Endothelial cell (in vitro differentiated cells): ENCODE measurements around the gene PEMT. TPM values are rescaled to one million over a fixed set of nuclear protein-coding genes. Genes with fewer than 3 reads are reported as not detected.

ENCODE experiments used
- DNase-seq: peaks from one replicate; pipeline ENCODE4 v3.0.0; 2021; ENCODE audit warnings: low spot score
- H3K27ac Mint-ChIP-seq: one replicate; pipeline ENCODE4 v1.8.0; 2021; ENCODE audit warnings: mixed read lengths, inconsistent platforms; ENCODE audit not compliant: unreplicated experiment
- H3K27me3 Mint-ChIP-seq: one replicate; pipeline ENCODE4 v1.8.0; 2021; ENCODE audit warnings: mild to moderate bottlenecking, moderate library complexity, mixed read lengths, inconsistent platforms; ENCODE audit not compliant: unreplicated experiment
- H3K36me3 Mint-ChIP-seq: one replicate; pipeline ENCODE4 v1.8.0; 2021; ENCODE audit warnings: mild to moderate bottlenecking, low read depth, mixed read lengths, inconsistent platforms; ENCODE audit not compliant: unreplicated experiment
- H3K4me1 Mint-ChIP-seq: one replicate; pipeline ENCODE4 v1.8.0; 2021; ENCODE audit warnings: mild to moderate bottlenecking, mixed read lengths, inconsistent platforms; ENCODE audit not compliant: unreplicated experiment
- H3K4me3 Mint-ChIP-seq: one replicate; pipeline ENCODE4 v1.8.0; 2021; ENCODE audit warnings: mild to moderate bottlenecking, mixed read lengths, inconsistent platforms; ENCODE audit not compliant: unreplicated experiment
- H3K9me3 Mint-ChIP-seq: one replicate; pipeline ENCODE4 v1.8.0; 2021; ENCODE audit warnings: mixed read lengths, inconsistent platforms; ENCODE audit not compliant: unreplicated experiment
- total RNA-seq: library from RNA; stranded (reverse); fragmentation: NEBNext Ultra II Directional; extraction: Animal tissue kit (Norgen Biotek cat#: 25700); gene quantifications from one replicate; pipeline ENCODE4 v1.2.1, GENCODE V29; 2021; ENCODE audit not compliant: unreplicated experiment
- TF ChIP-seq, protein P1 (sequence below): fragments of 200-600 bp; sonication (generic); IDR thresholded peaks from one replicate; pipeline ENCODE4 v1.5.0; 2021; ENCODE audit warnings: antibody characterized with exemption; ENCODE audit not compliant: unreplicated experiment

PEMT gene
- total RNA-seq, 1 donor from 2014 or later = 29.7 TPM

- no peak overlapping the region for H3K4me3 Mint-ChIP-seq
- no peaks in the 10 kb centered on the region for H3K36me3 Mint-ChIP-seq
- TF ChIP-seq, protein P1, sequence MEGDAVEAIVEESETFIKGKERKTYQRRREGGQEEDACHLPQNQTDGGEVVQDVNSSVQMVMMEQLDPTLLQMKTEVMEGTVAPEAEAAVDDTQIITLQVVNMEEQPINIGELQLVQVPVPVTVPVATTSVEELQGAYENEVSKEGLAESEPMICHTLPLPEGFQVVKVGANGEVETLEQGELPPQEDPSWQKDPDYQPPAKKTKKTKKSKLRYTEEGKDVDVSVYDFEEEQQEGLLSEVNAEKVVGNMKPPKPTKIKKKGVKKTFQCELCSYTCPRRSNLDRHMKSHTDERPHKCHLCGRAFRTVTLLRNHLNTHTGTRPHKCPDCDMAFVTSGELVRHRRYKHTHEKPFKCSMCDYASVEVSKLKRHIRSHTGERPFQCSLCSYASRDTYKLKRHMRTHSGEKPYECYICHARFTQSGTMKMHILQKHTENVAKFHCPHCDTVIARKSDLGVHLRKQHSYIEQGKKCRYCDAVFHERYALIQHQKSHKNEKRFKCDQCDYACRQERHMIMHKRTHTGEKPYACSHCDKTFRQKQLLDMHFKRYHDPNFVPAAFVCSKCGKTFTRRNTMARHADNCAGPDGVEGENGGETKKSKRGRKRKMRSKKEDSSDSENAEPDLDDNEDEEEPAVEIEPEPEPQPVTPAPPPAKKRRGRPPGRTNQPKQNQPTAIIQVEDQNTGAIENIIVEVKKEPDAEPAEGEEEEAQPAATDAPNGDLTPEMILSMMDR = no peak
- no peaks in the 10 kb centered on the region for H3K4me1 Mint-ChIP-seq
- DNase-seq = no peak
- peaks cover 20% of the 10 kb centered on the region for H3K27me3 Mint-ChIP-seq
- no peak overlapping the region for H3K27ac Mint-ChIP-seq
- H3K9me3 Mint-ChIP-seq = no peaks in the 10 kb centered on the region
Observed at GRCh38 chr17:17514993-17515933, 76.2 kb downstream of the PEMT start.

DNA sequence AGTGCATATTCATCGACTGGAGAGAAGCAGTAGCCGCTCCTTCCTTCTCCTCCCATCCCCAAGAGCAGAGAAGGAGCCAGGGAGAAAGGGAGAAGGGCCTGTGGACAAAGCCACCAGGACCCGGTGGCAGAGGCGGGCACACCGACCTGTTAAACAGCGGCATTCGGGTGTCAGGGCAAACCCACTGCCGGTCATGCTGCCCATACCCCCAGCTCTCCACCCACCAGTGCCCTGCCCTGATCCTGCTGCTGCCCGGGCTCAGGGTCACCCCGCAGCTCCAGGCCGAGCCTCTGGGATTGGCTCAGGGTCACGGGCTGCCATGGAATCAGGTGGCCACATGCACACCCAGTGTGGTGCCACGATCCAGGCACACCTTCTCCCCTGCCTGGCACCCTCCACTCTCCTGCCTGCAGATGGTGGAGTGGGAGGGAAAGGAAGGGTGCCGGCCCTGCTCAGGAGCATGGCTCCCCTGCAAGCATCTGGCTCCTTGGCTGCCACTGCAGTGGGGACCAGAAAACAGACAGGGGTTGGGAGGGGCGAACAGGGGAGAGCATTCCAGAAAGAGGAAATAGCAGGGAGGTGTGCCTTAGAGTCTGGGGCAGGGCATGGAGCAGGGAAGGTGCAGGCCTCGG lies 77.0 kb downstream of the PEMT start:
- TF ChIP-seq, protein P1 = no peak
- Mint-ChIP-seq H3K27ac (no peak overlapping the region), H3K9me3 (no peaks in the 10 kb centered on the region), H3K4me1 (peaks cover 5% of the 10 kb centered on the region), H3K4me3 (no peak overlapping the region), H3K27me3 (peaks cover 18% of the 10 kb centered on the region), H3K36me3 (no peaks in the 10 kb centered on the region)
- no peak for DNase-seq

DNA sequence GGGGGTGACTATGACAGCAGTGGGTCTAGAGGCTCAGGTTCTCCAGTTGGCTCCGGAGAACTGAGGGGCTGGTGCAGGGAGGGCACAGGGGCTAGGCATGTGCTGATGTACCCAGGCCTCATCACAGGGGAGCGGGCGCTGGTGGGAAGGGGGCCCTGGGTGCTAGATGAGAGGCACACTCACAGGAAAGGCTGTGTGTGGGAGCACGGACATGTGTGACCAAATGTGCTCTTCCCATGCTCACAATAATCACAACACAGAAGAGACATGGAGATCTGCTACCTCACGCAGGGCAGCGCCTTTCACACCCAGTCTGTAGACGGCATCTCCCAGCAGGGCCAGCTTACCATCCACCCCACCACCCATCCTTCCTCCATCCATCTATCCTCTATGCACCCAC lies 77.9 kb downstream of the PEMT start:
- no peak for DNase-seq
- H3K36me3 Mint-ChIP-seq = no peaks in the 10 kb centered on the region
- H3K27me3 Mint-ChIP-seq = peaks cover 14% of the 10 kb centered on the region
- no peaks in the 10 kb centered on the region for H3K9me3 Mint-ChIP-seq
- no peak overlapping the region for H3K4me3 Mint-ChIP-seq
- H3K27ac Mint-ChIP-seq = no peak overlapping the region
- H3K4me1 Mint-ChIP-seq = peaks cover 5% of the 10 kb centered on the region
- TF ChIP-seq, protein P1 = no peak

- H3K27me3 Mint-ChIP-seq = peaks cover 14% of the 10 kb centered on the region
- no peaks in the 10 kb centered on the region for H3K9me3 Mint-ChIP-seq
- H3K27ac Mint-ChIP-seq = no peak overlapping the region
- peaks cover 5% of the 10 kb centered on the region for H3K4me1 Mint-ChIP-seq
- TF ChIP-seq, protein P1 = no peak
- H3K36me3 Mint-ChIP-seq = no peaks in the 10 kb centered on the region
- H3K4me3 Mint-ChIP-seq = no peak overlapping the region
- DNase-seq = no peak
Observed at GRCh38 chr17:17512866-17513265, 78.6 kb downstream of the PEMT start.
